Measurements from ENCODE around the gene OR5C1. TPM values are rescaled to one million over a fixed set of nuclear protein-coding genes. Genes with fewer than 3 reads are reported as not detected.
"Not testable (repeated sequence)": the region's sequence is repeated elsewhere in the genome, so short reads cannot be mapped to it uniquely, and the experiment has no call there.

Gene OR5C1
- total RNA-seq, 1 donor from 2014 or later = not detected

GRCh38 chr9:122835313-122835731 is 46.6 kb downstream of the OR5C1 start:
- Histone ChIP-seq H3K4me1 (peaks cover 11% of the 10 kb centered on the region), H3K4me2 (peak overlapping the region; percentile 51), H3K79me2 (ENCODE audit: low read depth) (no peaks in the 10 kb centered on the region), H3K27me3 (no peaks in the 10 kb centered on the region), H3F3A (ENCODE audit: low read depth) (no peaks in the 10 kb centered on the region), H3K9me3 (ENCODE audit: low read depth) (no peaks in the 10 kb centered on the region), H3K9ac (no peak overlapping the region), H3K4me3 (no peak overlapping the region), H4K20me1 (ENCODE audit: low read depth) (no peaks in the 10 kb centered on the region), H3K36me3 (no peaks in the 10 kb centered on the region), H2AFZ (replicated peaks) (peak overlapping the region; percentile 83), H3K27ac (no peak overlapping the region)
- no peak overlapping the region for H3K27ac Mint-ChIP-seq
- H3K27me3 Mint-ChIP-seq (ENCODE audit: insufficient read depth, low read depth) = no peaks in the 10 kb centered on the region
- no peaks in the 10 kb centered on the region for H3K36me3 Mint-ChIP-seq
- H3K9me3 Mint-ChIP-seq = no peaks in the 10 kb centered on the region
- H3K4me1 Mint-ChIP-seq = peaks cover 7% of the 10 kb centered on the region
- DNase-seq (ENCODE audit: low spot score) = peak; percentile 63
- no peak overlapping the region for H3K4me3 Mint-ChIP-seq
- TF ChIP-seq EZH2phosphoT487 (IDR thresholded peaks at IDR 0.05) (no peak), CTCF (IDR thresholded peaks at IDR 0.05) (peak; percentile 45)

- no peaks in the 10 kb centered on the region for H4K20me1 ChIP-seq (ENCODE audit: low read depth)
- no peaks in the 10 kb centered on the region for H3K79me2 ChIP-seq (ENCODE audit: low read depth)
- H2AFZ ChIP-seq (replicated peaks) = no peak overlapping the region
- no peak for TF ChIP-seq EZH2phosphoT487 (IDR thresholded peaks at IDR 0.05)
- TF ChIP-seq CTCF (IDR thresholded peaks at IDR 0.05) = no peak
- no peak for TF ChIP-seq EZH2 (IDR thresholded peaks at IDR 0.05)
- Mint-ChIP-seq H3K4me3 (no peak overlapping the region), H3K4me1 (peaks cover 7% of the 10 kb centered on the region), H3K27me3 (ENCODE audit: insufficient read depth, low read depth) (no peaks in the 10 kb centered on the region), H3K36me3 (no peaks in the 10 kb centered on the region), H3K27ac (no peak overlapping the region), H3K9me3 (no peaks in the 10 kb centered on the region)
- H3K9me3 ChIP-seq (ENCODE audit: low read depth) = no peaks in the 10 kb centered on the region
- no peak overlapping the region for H3K9ac ChIP-seq
- no peak overlapping the region for H3K27ac ChIP-seq
- no peak for DNase-seq (ENCODE audit: low spot score)
- no peaks in the 10 kb centered on the region for H3F3A ChIP-seq (ENCODE audit: low read depth)
- H3K36me3 ChIP-seq = no peaks in the 10 kb centered on the region
- peaks cover 11% of the 10 kb centered on the region for H3K4me1 ChIP-seq
- no peak overlapping the region for H3K4me2 ChIP-seq
- no peaks in the 10 kb centered on the region for H3K27me3 ChIP-seq
- H3K4me3 ChIP-seq = no peak overlapping the region
These were observed 48.6 kb downstream of the OR5C1 start for GRCh38 chr9:122837266-122837850.

- not testable (repeated sequence) for H3F3A ChIP-seq (ENCODE audit: low read depth); H3K27me3 Mint-ChIP-seq (ENCODE audit: insufficient read depth, low read depth); H3K36me3 ChIP-seq; H4K20me1 ChIP-seq (ENCODE audit: low read depth); H3K9me3 ChIP-seq (ENCODE audit: low read depth); H3K4me3 ChIP-seq; H3K27ac Mint-ChIP-seq; H3K4me1 Mint-ChIP-seq; H3K27ac ChIP-seq; H3K9ac ChIP-seq; H3K36me3 Mint-ChIP-seq; H2AFZ ChIP-seq (replicated peaks); H3K27me3 ChIP-seq; H3K79me2 ChIP-seq (ENCODE audit: low read depth); H3K9me3 Mint-ChIP-seq; DNase-seq (ENCODE audit: low spot score); H3K4me3 Mint-ChIP-seq; H3K4me2 ChIP-seq
- H3K4me1 ChIP-seq = peaks cover 11% of the 10 kb centered on the region
These were observed 49.7 kb downstream of the OR5C1 start for GRCh38 chr9:122838441-122838840.

Other genes with a start within 250 kb of the OR5C1 start
- not detected in 2 replicates for gene OR1N2, start 235.8 kb upstream of the OR5C1 start, total RNA-seq (ENCODE audit: low replicate concordance)
- not detected in 2 replicates for gene OR1L8, start 205.5 kb upstream of the OR5C1 start, total RNA-seq (ENCODE audit: low replicate concordance)
- not detected in 2 replicates for gene OR1Q1, start 174.2 kb upstream of the OR5C1 start, total RNA-seq (ENCODE audit: low replicate concordance)
- gene OR1B1, start 131.3 kb upstream of the OR5C1 start, total RNA-seq (ENCODE audit: low replicate concordance) = not detected in 2 replicates
- not detected in 2 replicates for gene OR1L1, start 127.2 kb upstream of the OR5C1 start, total RNA-seq (ENCODE audit: low replicate concordance)
- not detected in 2 replicates for gene OR1L3, start 113.8 kb upstream of the OR5C1 start, total RNA-seq (ENCODE audit: low replicate concordance)
- gene OR1L4, start 64.9 kb upstream of the OR5C1 start, total RNA-seq (ENCODE audit: low replicate concordance) = not detected in 2 replicates
- not detected in 2 replicates for gene OR1L6, start 46.6 kb upstream of the OR5C1 start, total RNA-seq (ENCODE audit: low replicate concordance)
- not detected in 2 replicates for gene OR1K1, start 11.2 kb downstream of the OR5C1 start, total RNA-seq (ENCODE audit: low replicate concordance)
- 43.4 and 55.2 TPM in 2 replicates for gene PDCL, start 39.7 kb downstream of the OR5C1 start, total RNA-seq (ENCODE audit: low replicate concordance)
- gene RC3H2, start 116.4 kb downstream of the OR5C1 start, total RNA-seq (ENCODE audit: low replicate concordance) = 49.9 and 56.7 TPM in 2 replicates
- 18.0 and 23.7 TPM in 2 replicates for gene ZBTB6, start 124.4 kb downstream of the OR5C1 start, total RNA-seq (ENCODE audit: low replicate concordance)
- 9.0 and 15.5 TPM in 2 replicates for gene ZBTB26, start 142.6 kb downstream of the OR5C1 start, total RNA-seq (ENCODE audit: low replicate concordance)
- 48.5 and 55.2 TPM in 2 replicates for gene RABGAP1, start 152.1 kb downstream of the OR5C1 start, total RNA-seq (ENCODE audit: low replicate concordance)
- 0.59 and 6.4 TPM in 2 replicates for gene GPR21, start 244.7 kb downstream of the OR5C1 start, total RNA-seq (ENCODE audit: low replicate concordance)